GM19452 (cell line): Measurements from ENCODE around the gene ZBTB4.

Experiments
- ATAC-seq: cut with Tn5 transposase; IDR thresholded peaks from one replicate; pipeline ENCODE4 v1.9.1; 2021; ENCODE audit not compliant: unreplicated experiment

ZBTB4 gene

DNA sequence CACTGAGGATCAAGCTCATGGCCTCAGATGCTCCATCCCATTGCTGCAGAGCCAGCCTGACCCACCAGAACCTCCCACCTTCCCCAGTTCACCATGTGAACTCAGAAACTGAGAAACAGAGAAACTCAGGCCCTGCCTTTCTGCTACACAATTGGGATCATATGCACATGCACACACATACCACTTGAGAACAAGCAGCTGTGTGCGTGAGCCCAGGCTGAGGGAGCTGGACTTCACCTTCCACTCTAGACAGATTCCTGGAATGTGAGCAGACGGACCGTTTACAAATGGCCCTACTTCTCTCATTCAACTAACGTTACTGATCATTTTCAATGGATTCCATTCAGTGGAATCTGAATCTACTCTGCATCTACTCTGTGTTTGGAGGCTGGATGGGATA is 55.8 kb downstream of the ZBTB4 start:
- no peak for ATAC-seq

DNA sequence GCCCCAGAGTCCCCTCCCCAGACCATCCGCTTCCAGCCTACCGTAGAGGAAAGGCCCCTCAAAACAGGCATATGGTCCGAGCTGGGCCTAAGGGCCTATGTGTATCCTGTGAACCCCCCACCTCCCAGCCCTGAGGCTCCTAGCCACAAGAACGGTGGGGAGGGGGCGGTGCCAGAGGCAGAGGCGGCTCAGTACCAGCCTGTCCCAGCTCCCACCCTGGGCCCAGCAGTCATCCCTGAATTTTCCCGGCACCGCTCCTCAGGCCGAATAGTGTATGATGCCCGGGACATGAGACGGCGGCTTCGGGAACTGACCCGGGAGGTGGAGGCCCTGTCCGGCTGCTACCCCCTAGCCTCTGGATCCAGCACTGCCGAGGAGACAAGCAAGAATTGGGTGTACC is 58.2 kb downstream of the ZBTB4 start:
- ATAC-seq, result no peak

DNA sequence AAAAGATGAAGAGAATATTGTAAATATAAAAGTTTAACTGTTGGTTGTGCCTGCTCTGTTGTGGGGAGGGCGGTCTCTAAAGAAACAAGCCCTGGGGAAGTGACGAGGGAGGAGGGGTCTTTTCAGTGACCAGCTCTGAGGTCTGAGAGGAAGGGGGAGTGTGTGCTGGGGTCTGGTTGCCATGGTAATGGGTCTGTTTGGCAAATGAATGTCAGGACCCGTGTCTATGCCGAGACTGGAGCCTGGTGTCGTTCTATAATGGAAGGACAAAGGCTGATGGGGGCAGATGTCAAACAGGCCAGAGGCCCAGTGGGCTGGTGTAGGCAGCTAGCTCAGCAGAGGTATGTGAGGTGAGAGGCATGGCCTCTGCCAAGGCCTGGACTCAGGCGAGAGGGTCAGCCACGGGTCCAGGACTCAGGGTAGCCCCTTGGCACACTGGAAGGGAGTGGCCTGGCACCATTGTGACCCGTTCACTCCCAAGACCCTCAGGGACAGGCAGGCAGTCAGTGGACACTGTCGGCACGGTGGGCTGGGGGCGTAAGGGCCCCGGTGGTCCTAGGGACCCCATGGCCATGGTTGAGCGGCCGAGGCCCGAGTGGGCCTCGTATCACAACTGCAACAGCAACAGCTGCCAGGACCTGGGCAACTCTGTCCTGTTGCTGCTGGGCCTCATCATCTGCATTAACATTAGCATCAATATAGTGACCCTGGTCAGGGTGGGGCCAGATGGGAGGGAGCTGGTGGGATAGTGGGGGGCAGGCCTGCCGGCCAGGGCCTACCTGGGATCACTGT is 59.4 kb downstream of the ZBTB4 start, which contains the start of gene SPEM1:
Gene SPEM1, plus strand, starts transcription at position 506 of the 792 bp plus-strand sequence. Its CDS starts 61 bp downstream, at position 567.
- no peak for ATAC-seq

DNA sequence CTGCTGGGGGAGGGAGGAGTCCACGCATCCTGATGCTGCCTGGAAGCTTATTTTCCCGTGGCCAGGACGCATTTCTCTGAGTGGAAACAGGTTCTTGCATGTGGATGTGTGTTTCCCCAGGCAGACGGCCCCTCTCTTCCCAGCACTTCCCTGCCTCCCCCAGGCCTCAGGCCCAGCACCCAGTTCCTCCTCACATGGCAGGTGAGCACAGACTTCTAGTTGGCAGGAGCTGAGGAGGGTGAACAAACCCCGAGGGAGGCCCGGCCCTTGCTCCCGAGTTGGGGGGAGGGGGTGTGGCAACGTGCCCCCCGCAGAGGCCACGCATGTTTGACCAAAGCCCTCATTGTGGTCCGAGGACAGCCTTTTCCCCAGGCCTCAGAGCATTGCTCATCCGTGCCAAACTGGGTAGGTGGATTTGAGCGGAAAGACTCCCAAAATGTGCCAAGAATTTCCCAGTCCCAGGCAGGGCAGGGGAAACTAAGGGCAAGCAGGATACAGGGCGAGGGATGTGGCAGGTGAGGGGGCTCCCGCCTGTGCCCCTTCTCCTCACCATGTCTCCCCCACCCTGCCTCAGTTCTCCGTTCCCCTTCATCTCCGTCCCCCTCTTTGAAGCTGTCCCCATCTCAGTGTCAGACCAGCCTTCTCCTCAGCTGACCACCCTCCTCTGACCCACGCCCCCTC is 60.8 kb downstream of the ZBTB4 start:
- ATAC-seq, result no peak

DNA sequence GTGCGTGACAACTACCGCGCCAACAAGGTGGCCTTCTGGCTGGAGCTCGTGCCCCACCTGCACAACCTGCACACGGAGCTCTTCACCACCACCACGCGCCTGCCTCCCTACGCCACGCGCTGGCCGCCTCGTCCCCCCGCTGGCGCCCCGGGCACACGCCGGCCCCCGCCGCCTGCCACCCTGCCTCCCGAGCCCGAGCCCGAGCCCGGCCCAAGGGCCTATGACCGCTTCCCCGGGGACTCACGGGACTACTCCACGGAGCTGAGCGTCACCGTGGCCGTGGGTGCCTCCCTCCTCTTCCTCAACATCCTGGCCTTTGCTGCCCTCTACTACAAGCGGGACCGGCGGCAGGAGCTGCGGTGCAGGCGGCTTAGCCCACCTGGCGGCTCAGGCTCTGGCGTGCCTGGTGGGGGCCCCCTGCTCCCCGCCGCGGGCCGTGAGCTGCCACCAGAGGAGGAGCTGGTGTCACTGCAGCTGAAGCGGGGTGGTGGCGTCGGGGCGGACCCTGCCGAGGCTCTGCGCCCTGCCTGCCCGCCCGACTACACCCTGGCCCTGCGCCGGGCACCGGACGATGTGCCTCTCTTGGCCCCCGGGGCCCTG is 62.3 kb downstream of the ZBTB4 start:
- ATAC-seq, result no peak

DNA sequence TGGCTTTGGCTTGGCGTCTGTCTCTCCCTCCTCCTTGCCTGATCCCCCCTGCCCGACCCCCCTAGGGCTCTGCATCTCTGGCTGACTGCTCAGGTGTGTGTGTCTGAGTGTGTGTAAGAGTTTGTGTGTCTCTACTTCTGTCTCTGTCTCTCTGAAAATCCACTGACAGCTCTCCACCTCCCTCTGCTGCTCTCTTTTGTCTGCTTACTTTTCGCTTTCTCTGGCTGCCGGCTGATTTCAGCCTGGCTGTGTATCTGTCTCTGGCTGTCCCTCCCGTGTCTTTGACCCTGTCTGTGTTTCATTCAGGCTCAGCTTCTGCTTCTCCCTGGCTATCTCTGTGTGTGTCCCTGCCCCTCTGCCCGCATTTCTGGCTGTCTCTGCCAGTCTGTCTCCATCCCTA is 63.1 kb downstream of the ZBTB4 start:
- no peak for ATAC-seq

DNA sequence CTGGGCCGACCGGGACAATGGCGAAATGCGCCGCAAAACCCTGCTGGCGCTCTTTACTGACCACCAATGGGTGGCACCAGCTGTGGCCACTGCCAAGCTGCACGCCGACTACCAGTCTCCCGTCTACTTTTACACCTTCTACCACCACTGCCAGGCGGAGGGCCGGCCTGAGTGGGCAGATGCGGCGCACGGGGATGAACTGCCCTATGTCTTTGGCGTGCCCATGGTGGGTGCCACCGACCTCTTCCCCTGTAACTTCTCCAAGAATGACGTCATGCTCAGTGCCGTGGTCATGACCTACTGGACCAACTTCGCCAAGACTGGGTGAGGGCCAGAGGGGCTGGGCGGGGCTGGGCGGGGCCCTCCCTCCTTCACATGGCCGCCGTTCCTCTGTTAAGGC is 63.6 kb downstream of the ZBTB4 start:
- no peak for ATAC-seq

DNA sequence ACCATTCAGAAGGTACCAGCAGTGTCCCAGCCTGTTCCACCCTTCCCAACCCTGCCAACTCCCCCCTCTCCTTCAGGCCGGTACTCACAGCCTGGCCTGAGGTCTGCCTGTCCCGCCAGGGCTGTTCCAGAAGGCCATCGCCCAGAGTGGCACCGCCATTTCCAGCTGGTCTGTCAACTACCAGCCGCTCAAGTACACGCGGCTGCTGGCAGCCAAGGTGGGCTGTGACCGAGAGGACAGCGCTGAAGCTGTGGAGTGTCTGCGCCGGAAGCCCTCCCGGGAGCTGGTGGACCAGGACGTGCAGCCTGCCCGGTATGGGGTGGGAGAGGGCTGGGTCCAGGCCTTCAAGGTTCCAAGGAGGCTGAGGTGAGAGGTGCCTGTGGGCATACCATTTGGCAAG is 64.6 kb downstream of the ZBTB4 start:
- ATAC-seq, result no peak

DNA sequence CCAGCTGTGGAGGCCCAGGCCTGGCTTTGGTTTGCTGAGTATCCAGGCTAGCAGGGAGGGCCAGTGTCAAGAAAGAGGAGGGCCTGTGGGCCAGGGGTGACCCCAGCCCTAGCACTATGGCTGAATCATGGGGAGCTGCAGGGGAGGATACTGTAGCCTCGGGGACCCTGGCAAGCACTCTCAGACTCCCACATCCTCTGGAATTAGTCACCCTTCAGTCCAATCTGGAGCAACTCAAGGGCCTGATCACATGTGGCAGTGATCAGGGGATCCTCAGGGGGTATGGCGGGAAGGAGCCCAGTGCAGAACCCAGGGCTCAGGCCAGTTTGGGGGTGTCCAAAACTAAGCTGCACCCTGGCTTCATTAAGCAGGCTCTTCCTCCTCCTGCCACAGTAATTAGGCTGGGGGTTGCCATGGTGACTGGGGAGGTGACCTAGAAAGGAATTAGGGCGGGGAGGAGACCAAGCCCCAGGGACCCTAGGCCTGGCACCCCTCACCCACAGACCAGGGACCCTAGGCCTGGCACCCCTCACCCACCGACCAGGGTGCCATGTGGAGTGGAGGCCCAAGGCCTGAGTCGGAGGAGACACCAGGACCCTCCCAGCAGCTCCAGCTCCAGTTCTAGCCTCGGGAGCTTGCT is 66.0 kb downstream of the ZBTB4 start:
- no peak for ATAC-seq

DNA sequence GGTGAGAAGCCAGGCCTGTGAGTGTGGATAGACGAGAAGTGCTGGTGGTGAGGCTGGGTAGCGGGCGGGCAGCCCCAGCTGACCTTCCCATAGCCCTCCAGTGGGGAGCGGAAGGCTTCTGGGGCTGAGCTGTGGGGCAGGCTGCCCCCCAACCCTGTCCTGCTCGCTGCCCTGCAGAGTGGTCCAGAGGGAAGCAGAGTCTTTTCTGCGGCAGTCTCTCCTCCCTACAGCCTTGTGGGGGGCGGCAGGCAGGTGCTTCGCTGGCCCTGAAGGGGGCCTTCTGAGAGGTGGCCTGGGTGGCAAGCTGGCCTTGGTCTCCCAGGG is 68.0 kb downstream of the ZBTB4 start:
- no peak for ATAC-seq

DNA sequence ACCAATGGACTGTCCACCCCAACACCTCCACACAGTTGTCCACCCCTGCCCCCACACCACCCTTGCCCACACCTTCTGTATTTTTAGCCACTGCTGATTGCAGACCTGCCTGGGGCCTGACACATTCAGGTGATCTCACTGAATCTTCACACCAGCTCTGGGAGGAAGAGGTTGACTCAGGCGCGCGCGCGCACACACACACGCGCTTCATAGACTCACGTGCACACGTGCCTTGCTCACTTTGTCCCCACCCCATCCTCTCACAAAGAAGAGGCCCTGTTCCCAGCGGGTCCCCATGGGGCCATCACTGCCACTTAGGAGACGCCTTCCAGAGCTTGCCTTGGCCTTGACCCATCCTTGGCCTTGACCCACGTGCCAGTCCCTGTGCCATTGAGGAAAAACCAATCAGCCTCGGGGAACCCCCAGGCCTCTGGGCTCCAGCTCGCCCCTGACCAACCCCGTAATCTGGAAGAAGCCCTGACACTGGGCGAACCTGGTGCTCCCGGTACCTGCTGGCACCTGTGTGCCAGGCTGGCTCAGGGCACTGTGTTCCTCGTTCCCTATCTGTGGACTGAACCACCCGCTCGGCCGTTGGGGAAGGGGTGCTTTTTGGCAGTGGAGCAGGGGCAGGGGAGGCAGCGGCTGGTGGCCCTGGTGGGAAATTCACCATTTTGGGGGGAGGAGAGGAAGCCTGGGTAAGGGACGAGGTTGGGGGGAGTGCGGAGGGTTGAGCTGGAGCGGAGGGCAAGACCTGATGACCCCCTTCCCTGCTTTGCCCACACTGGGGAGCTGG is 68.6 kb downstream of the ZBTB4 start:
- ATAC-seq, result no peak

DNA sequence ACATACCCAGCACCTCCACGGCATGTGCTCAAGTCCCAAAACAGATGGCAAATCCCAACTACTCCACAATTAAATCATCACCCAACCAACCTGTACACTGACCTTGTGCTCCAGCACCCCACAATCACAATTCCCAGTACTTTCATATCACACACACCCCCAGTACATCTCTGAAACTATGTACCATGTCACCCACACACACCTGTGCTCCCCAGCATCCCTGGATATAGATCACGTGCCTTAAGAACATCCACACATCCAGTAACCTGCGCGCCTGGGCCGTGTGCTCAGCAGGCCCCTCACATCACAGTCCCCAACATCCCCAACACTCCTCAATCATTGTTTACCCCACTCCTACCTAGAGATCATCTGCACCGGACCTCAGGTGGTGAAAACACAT is 69.7 kb downstream of the ZBTB4 start:
- no peak for ATAC-seq
